NCI-H2171 treated with DMSO at 0.1 percent for 48 hours (cell line): ENCODE results near the gene CA5A.
A peak's percentile ranks its signal among the peaks of the same experiment; 100 is the strongest.

Experiments used
- DNase-seq: peaks from one replicate; lab custom pipeline; 2025; lab: John Stamatoyannopoulos, UW

CA5A gene

GRCh38 chr16:87963400-87963799 is 27.1 kb upstream of the CA5A start:
- DNase-seq: no peak

GRCh38 chr16:87961623-87962022 is 25.3 kb upstream of the CA5A start:
- no peak for DNase-seq

- DNase-seq: no peak
Measured at GRCh38 chr16:87960852-87961251, 24.5 kb upstream of the CA5A start.

GRCh38 chr16:87960296-87960695 is 24.0 kb upstream of the CA5A start:
- no peak for DNase-seq

- DNase-seq: no peak
Measured at GRCh38 chr16:87959391-87959990, 23.2 kb upstream of the CA5A start.

- no peak for DNase-seq
Measured at GRCh38 chr16:87958632-87959031, 22.3 kb upstream of the CA5A start.

- DNase-seq: no peak
Measured at GRCh38 chr16:87957296-87958094, 21.2 kb upstream of the CA5A start.

GRCh38 chr16:87956365-87957231 is 20.3 kb upstream of the CA5A start:
- DNase-seq: peak; percentile 69

- no peak for DNase-seq
Measured at GRCh38 chr16:87956098-87956364, 19.7 kb upstream of the CA5A start.

- no peak for DNase-seq
Measured at GRCh38 chr16:87955302-87956097, 19.2 kb upstream of the CA5A start.

GRCh38 chr16:87954826-87955225 is 18.5 kb upstream of the CA5A start:
- no peak for DNase-seq

- DNase-seq: no peak
Measured at GRCh38 chr16:87954361-87954760, 18.0 kb upstream of the CA5A start.

- DNase-seq: no peak
Measured at GRCh38 chr16:87953308-87954215, 17.2 kb upstream of the CA5A start.

- DNase-seq: no peak
Measured at GRCh38 chr16:87952751-87953150, 16.4 kb upstream of the CA5A start.

GRCh38 chr16:87951552-87952538 is 15.5 kb upstream of the CA5A start:
- DNase-seq: peak; percentile 44

GRCh38 chr16:87950765-87951551 is 14.6 kb upstream of the CA5A start, which contains the start of gene BANP:
Gene BANP (plus strand): TSS chr16:87951434. CDS start chr16:87975116, 23,682 bp downstream.
- DNase-seq: peak; percentile 96

GRCh38 chr16:87949071-87949744 is 12.9 kb upstream of the CA5A start:
- DNase-seq: no peak

- DNase-seq: no peak
Measured at GRCh38 chr16:87948735-87949070, 12.4 kb upstream of the CA5A start.
